Embryonic facial prominence (tissue), 1 donor: ENCODE measurements around the gene BAHD1.

Experiments used
- DNase-seq: peaks from one replicate; pipeline ENCODE4 v3.0.0-alpha.2; 2016; ENCODE audit errors: extremely low spot score

BAHD1 gene

GRCh38 chr15:40467261-40467615, 26.5 kb downstream of the BAHD1 start:
- DNase-seq: no peak

DNA sequence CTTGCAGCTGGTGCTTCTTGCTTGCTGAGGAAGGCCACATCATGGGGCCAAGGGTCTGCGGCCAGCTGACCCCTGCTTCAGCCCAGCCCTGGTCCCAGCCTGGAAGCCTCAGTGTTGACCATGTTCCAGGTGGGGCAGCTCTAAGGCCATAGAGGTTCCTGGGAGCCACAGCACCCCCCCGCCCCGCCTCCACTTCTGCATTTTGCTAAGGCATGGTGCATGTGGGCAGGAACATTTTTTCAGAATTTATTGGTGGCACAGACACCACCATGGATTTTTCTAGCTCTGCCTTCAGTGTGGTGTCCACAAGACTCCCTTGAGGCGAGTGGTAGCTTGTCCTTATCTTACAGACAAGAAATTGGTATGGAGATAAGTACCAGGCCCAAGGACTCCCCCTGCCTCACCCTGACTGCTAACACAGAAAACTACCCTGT, 28.2 kb downstream of the BAHD1 start:
- no peak for DNase-seq

GRCh38 chr15:40469776-40470390, 29.1 kb downstream of the BAHD1 start:
- no peak for DNase-seq

DNA sequence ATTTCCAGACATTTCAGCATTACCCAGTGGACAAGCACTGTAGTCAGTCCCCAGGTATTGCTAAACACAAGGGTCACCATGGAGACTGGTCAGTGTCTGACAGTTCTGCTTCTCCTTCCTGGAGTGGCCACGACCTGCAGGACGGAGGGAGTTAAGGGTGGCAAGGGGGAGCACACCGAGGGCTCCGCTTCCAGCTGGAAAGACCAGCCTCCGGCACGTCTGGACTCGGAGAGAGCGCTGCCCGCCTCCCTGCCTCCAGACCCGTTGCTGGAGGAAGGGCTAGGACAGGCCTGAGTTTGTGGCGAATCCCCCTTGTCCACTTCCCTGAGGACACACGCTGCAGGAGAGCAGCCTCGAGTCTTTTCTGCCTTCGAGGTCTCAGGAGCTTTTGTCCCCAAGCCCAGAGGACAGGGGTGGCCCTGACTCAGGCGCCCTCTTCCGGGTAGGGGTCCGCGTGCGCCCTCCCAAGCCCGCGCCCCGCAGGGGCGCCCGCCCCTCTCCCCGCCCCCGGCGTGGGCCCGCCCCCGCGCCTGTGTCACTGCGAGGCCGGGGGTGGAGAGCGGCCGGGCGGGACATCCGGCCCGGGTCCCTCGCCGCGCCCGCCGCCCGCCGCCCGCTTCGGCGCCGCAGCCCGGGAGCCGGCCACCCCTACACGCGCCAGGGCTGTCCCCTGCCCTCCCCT, 29.8 kb downstream of the BAHD1 start, which contains the start of gene CHST14:
Gene CHST14 (plus strand): TSS at position 562 of the 682 bp plus-strand sequence. CDS start 230 bp downstream, outside the sequence.
- no peak for DNase-seq

- DNase-seq: no peak
Measured at GRCh38 chr15:40471105-40471807, 30.5 kb downstream of the BAHD1 start.

GRCh38 chr15:40471808-40472150, 31.0 kb downstream of the BAHD1 start:
- DNase-seq: no peak

GRCh38 chr15:40472171-40472727, 31.5 kb downstream of the BAHD1 start:
- no peak for DNase-seq

GRCh38 chr15:40474581-40474980, 33.8 kb downstream of the BAHD1 start:
- DNase-seq: no peak

DNA sequence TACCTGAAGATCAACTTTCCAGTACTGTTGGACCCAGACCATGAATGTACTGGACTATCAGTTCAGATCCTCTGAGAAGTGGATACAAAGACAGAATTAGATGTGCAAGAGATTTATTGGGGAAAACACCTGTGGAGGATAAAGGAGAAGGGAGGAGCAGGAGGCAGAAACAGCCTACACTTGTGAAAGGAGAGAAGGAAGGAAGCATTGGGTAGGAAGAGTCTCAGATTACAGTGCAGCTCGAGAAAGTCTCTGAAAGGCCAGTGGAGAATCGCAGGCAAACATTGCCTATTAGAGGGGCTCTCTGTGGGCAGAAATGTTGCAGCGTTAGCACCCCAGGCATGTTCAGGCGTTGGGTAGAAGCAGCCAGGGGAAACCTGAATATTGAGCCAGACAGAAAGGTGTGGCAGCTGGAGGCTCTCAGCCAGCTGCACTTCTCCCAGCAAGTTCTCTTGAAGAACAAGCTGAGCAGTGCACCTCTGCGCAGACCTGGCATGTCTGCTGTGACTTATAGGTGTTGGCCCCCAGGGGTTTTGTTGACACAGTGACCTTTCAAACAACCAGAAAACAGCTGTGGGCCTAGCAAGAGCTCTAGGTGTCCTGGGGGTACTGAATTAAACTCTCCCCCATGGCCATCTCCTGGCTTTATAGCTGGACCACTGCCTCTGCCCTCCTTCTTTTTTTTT, 37.0 kb downstream of the BAHD1 start:
- DNase-seq: no peak

GRCh38 chr15:40479024-40479423, 38.3 kb downstream of the BAHD1 start:
- DNase-seq: no peak

DNA sequence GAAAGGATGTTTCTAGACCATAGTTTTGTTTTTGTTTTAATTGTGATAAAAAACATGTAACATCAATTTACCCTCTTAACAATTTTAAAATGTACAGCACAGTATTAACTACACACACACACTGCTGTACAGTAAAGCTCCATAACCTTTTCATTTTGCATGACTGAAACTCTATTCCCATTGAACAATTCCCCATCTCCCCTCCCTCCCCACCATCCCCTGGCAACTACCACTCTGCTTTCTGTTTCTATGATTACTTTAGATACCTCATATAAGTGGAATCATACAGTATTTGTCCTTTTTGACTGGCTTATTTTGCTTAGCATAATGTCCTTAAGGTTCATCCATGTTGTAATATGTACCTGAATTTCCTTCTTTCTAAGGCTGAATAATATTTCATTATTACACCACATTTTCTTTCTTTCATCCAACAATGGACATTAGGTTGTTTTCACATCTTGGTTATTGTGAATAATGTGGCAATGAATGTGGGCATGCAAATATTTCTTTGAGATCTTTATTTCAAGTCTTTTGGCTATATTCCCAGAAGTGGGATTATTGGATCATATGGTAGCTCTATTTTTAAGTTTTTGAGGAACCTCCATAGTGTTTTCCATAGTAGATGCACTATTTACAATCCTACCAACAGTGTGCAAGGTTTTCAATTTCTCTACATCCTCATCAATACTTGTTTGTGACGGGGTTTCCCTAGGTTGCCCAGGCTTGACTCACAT, 40.8 kb downstream of the BAHD1 start:
- DNase-seq: no peak

DNA sequence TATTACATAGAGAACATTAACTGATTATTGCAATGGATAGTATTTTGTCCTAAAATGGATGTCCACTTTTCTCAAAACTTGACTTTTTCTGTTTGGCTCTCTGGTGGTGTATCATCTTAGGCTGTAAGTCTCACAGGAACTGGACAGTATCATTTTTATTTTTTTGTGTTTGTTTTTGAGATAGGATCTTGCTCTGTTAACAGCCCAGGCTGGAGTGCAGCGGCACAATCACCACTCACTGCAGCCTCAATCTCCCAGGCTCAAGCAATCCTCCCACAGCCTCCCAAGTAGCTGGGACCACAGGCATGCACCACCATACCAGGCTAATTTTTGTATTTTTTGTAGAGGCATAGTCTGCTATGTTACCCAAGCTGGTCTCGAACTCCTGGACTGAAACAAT, 43.2 kb downstream of the BAHD1 start:
- DNase-seq: no peak

DNA sequence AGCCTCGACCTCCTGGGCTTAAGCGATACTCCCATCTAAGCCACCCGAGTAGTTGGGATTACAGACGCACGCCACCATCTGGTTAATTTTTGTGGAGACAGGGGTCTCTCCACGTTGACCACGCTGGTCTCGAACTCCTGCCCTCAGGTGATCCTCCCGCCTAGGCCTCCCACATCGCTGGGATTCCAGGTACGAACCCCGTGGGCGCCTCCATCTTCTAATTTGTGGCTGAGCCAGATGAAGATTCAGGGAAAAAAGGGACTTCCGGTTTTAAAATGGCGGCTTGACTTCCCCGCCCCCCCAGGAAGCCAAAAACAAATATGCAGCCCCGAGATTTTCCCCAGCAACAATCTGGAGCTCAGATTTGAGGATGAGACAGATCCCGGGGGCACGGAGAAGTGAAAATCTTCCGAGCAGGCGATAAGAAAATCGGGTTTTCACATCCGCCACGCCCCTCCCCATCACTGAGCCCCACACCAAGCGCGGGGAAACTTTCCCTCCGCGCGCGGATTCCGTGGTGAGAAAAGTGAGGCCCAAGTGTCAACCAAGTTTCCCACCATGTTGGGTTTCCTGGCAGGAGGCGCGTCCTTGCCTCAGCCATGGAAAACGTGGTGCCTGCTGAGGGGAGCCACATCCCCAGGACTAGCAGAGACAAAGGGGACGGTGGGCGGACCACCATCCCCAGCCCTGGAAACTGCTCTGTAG, 45.5 kb downstream of the BAHD1 start:
- no peak for DNase-seq

DNA sequence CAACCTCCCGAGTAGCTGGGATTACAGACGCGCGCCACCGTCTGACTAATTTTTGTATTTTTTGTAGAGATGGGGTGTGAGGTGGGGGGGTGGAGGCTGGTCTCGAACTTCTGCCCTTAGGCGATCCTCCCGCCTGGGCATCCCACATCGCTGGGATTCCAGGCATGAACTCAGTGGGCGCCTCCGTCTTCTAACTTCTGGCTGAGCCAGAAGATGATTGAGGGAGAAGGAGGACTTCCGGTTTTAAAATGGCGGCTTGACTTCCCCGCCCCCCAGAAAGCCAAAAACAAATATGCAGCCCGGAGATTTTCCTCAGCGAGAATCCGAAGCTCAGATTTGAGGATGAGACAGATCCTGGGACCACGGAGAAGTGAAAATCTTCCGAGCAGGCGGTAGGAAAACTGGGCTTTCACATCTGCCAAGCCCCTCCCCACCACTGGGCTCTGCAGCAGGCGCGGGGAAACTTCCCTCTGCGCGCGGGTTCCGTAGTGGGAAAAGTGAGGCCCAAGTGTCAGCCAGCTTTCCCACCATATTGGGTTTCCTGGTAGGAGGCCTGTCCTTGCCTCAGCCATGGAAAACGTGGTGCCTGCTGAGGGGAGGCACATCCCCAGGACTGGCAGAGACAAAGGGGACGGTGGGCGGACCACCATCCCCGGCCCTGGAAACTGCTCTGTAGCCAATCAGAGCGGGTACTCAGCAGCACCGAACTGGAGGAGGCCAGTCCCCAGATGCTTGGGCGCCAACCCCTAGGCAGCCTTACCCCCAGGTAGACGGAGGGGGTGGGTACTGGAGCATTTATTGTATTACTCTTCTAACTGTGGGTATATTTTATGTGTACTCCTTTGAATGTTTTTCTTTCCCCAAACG, 47.3 kb downstream of the BAHD1 start:
- no peak for DNase-seq

DNA sequence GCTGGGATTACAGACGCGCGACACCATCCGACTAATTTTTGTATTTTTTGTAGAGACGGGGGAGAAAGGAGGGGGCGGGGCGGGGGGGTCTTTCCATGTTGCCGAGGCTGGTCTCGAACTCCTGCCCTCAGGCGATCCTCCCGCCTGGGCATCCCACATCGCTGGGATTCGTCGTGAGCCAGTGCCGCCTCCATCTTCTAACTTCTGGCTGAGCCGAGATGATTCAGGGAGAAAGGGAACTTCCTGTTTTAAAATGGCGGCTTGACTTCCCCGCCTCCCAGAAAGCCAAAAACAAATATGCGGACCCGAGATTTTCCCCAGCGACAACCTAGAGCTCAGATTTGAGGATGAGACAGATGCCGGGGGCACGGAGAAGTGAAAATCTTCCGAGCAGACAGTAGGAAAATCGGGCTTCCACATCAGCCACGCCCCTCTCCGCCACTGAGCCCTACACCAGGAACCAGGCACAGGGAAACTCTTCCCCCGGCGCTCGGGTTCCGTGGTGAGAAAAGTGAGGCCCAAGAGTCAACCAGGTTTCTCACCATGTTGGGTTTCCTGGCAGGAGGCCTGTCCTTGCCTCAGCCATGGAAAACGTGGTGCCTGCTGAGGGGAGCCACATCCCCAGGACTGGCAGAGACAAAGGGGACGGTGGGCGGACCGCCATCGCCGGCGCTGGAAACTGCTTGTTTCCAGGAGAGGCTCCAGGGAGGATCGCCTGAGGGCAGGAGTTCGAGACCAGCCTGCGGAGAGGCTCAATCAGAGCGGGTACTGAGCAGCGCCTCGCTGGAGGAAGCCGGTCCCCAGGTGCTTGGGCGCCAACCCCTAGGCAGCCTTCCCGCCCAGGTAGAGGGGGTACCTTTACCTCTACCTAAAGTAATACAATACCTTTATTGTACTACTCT, 48.8 kb downstream of the BAHD1 start:
- no peak for DNase-seq

DNA sequence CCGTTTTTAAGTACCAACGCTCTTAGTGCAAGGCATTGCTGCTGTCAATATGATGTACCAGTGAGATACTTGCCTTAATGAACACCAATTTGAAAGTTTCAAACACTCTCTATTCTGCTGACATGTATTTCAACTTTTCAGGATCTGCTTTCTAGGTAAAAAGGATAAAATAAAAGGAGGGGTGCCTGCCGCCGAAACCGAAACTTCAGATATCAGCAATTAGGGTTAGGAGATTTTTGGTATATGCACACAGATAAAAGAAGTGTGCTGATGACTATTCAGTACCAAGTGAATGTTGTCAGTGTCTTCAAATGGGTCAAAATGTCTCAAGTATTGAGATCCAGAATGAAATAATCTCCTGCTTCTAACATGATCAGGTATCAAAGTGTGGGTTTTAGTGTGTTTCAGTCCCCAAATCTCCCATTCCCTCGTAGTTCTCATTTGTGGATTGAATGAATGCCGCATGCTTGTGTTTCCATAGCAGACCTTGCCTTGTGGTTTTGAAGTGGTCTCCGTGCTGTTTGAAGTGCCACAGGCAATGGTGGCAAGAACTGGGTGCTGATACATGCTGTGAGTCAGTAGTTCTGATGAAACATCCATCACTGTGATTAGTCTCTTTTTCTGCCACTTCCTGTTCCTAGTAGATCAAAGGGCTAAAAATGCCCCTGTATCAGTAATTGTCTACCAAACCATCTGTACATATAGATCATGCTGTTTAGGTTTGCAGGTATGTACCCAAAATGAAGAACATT, 52.5 kb downstream of the BAHD1 start:
- no peak for DNase-seq

- no peak for DNase-seq
Measured at GRCh38 chr15:40495516-40495915, 54.8 kb downstream of the BAHD1 start.

- DNase-seq: no peak
Measured at GRCh38 chr15:40498418-40498817, 57.7 kb downstream of the BAHD1 start.
